A549 (cell line): ENCODE data around the gene MTCL1. TPM values are rescaled to one million over a fixed set of nuclear protein-coding genes. Genes with fewer than 3 reads are reported as not detected.

ENCODE experiments used
- ATAC-seq, 2 experiments: fragments of 200-7000 bp in 1 of 2; fragments of >200 bp in 1 of 2; cut with Nextera tagmentation in 1 of 2; cut with Tn5 transposase in 1 of 2; 3 replicates each; pipeline versions ENCODE4 v1.8.0 to v1.9.1; 2018 to 2020; ENCODE audit warnings: mild to moderate bottlenecking in 1 of 2, moderate library complexity in 1 of 2
- CTCF ChIA-PET: fragments of 300-600 bp; sonication (Branson Sonifier 250); formaldehyde crosslinking; extraction: SDS; loops from one replicate; lab custom pipeline; 2021; ENCODE audit warnings: antibody characterized with exemption, inconsistent platforms; lab: Yijun Ruan, JAX
- POLR2A ChIA-PET: fragments of 350-600 bp; formaldehyde crosslinking; extraction: SDS; loops from one replicate; lab custom pipeline; 2021; ENCODE audit warnings: antibody characterized with exemption, inconsistent platforms; lab: Yijun Ruan, JAX
- DNase-seq, 2 experiments: peaks; one replicate each; pipeline versions ENCODE4 v3.0.0 to v3.0.0-alpha.2; 2011 to 2016; ENCODE audit warnings: low read depth in 1 of 2, low spot score in 1 of 2
- FAIRE-seq: peaks from 2 replicates; lab custom pipeline; 2011; peaks lifted over from hg19 to GRCh38; lab: Jason Lieb, UNC
- H3K27ac ChIP-seq, 2 experiments: fragments of >200 bp; sonication (Bioruptor Twin); formaldehyde crosslinking; 3 replicates each; pipeline ENCODE4 v1.5.1; 2016 to 2017
- H3K4me1 ChIP-seq: fragments of >200 bp; sonication (Bioruptor Twin); formaldehyde crosslinking; 3 replicates; pipeline ENCODE4 v1.6.1; 2016
- H3K4me2 ChIP-seq: fragments of >200 bp; sonication (Bioruptor Twin); formaldehyde crosslinking; 3 replicates; pipeline ENCODE4 v1.6.1; 2016
- H3K4me3 ChIP-seq: fragments of >200 bp; sonication (Bioruptor Twin); formaldehyde crosslinking; 3 replicates; pipeline ENCODE4 v1.5.1; 2016
- H3K9me3 ChIP-seq: fragments of >200 bp; sonication (Bioruptor Twin); formaldehyde crosslinking; 3 replicates; pipeline ENCODE4 v1.6.1; 2016
- ATOH8 ChIP-seq: fragments of 250-450 bp; sonication (Bioruptor Pico); IDR thresholded peaks from 2 replicates; pipeline ENCODE4 v1.5.0; 2020; ENCODE audit warnings: low read depth, mild to moderate bottlenecking, moderate library complexity
- BCL3 ChIP-seq: fragments of >200 bp; sonication (Bioruptor Twin); formaldehyde crosslinking; IDR thresholded peaks from 3 replicates; pipeline ENCODE4 v1.6.1; 2016
- CEBPB ChIP-seq, 2 experiments: fragments of >200 bp in 1 of 2; sonication (Bioruptor Twin) in 1 of 2; formaldehyde crosslinking in 1 of 2; IDR thresholded peaks; 2 replicates each; pipeline ENCODE4 v1.6.1; 2012 to 2016
- ESRRA ChIP-seq: fragments of 150-350 bp; IDR thresholded peaks from 2 replicates; pipeline ENCODE4 v1.6.1; 2014; ENCODE audit warnings: mild to moderate bottlenecking, low read length, borderline replicate concordance
- FOSL2 ChIP-seq, 2 experiments: fragments of 450-650 bp in 1 of 2; fragments of >200 bp in 1 of 2; sonication (Bioruptor Twin) in 1 of 2; formaldehyde crosslinking; IDR thresholded peaks; 2 replicates each; pipeline versions ENCODE4 v1.5.0 to v1.6.1; 2016 to 2020; ENCODE audit warnings: mild to moderate bottlenecking in 1 of 2, moderate library complexity in 1 of 2
- FOXS1 ChIP-seq: fragments of 250-450 bp; sonication (Bioruptor Pico); IDR thresholded peaks from 2 replicates; pipeline ENCODE4 v1.5.0; 2020; ENCODE audit warnings: mild to moderate bottlenecking, moderate library complexity
- GATA3 ChIP-seq: IDR thresholded peaks from 2 replicates; pipeline ENCODE4 v1.6.1; 2012; ENCODE audit warnings: borderline replicate concordance
- HDAC2 ChIP-seq: fragments of 200-600 bp; sonication (generic); IDR thresholded peaks from 2 replicates; pipeline ENCODE4 v1.6.1; 2016
- HEYL ChIP-seq: fragments of 250-450 bp; sonication (Bioruptor Pico); IDR thresholded peaks from 2 replicates; pipeline ENCODE4 v1.8.0; 2021; ENCODE audit warnings: mild to moderate bottlenecking, moderate library complexity
- HMGXB4 ChIP-seq: fragments of 250-450 bp; sonication (Bioruptor Pico); IDR thresholded peaks from 2 replicates; pipeline ENCODE4 v1.5.0; 2021; ENCODE audit warnings: mild to moderate bottlenecking, moderate library complexity, borderline replicate concordance
- HOXB13 ChIP-seq: fragments of 250-450 bp; sonication (Bioruptor Pico); IDR thresholded peaks from 2 replicates; pipeline ENCODE4 v1.5.0; 2020; ENCODE audit warnings: low read depth, mild to moderate bottlenecking, moderate library complexity
- HOXB5 ChIP-seq: fragments of 250-450 bp; sonication (Bioruptor Pico); IDR thresholded peaks from 2 replicates; pipeline ENCODE4 v1.5.0; 2020; ENCODE audit warnings: mild to moderate bottlenecking, moderate library complexity
- KDM5A ChIP-seq: fragments of 200-600 bp; sonication (generic); IDR thresholded peaks from 2 replicates; pipeline ENCODE4 v1.6.1; 2016; ENCODE audit warnings: antibody characterized with exemption, mild to moderate bottlenecking
- MAZ ChIP-seq: fragments of 150-350 bp; IDR thresholded peaks from 2 replicates; pipeline ENCODE4 v1.6.1; 2014; ENCODE audit warnings: antibody characterized with exemption, low read depth, low read length, borderline replicate concordance
- NFE2L2 ChIP-seq: fragments of 150-350 bp; conservative IDR thresholded peaks from 2 replicates; pipeline ENCODE4 v1.6.1; 2014; ENCODE audit warnings: low read length
- RCOR1 ChIP-seq: fragments of 150-350 bp; IDR thresholded peaks from 2 replicates; pipeline ENCODE4 v1.6.1; 2014; ENCODE audit warnings: antibody characterized with exemption, low read length, low read depth
- SMC3 ChIP-seq: fragments of >200 bp; sonication (Bioruptor Twin); formaldehyde crosslinking; IDR thresholded peaks from 3 replicates; pipeline ENCODE4 v1.6.1; 2018; ENCODE audit warnings: inconsistent platforms
- TFCP2L1 ChIP-seq: fragments of 250-450 bp; sonication (Bioruptor Pico); IDR thresholded peaks from 2 replicates; pipeline ENCODE4 v1.5.0; 2021; ENCODE audit warnings: mild to moderate bottlenecking
- ZNF302 ChIP-seq: fragments of 250-450 bp; sonication (Bioruptor Pico); IDR thresholded peaks from 2 replicates; pipeline ENCODE4 v1.9.0; 2021; ENCODE audit warnings: inconsistent platforms, mild to moderate bottlenecking, moderate library complexity
- WGBS: methylation state at CpG from one replicate; pipeline ENCODE4 v1.1.6; 2017; ENCODE audit errors: missing lambda C conversion rate; 5-methylcytosine and 5-hydroxymethylcytosine counted together
- polyA plus RNA-seq, 4 experiments: library from polyadenylated mRNA; depleted of rRNA in 3 of 4; stranded (reverse); fragments of >200 nt; fragmentation: RNase III in 1 of 4; extraction: RNeasy Plus Mini Kit Qiagen cat#74134 plus additional on column Dnase treatment in 1 of 4; gene quantifications; 2 replicates in 3 of 4; 3 replicates in 1 of 4; pipeline ENCODE4 v1.2.3, GENCODE V29; 2011 to 2017
- TF ChIP-seq, protein P1 (sequence below): IDR thresholded peaks from 2 replicates; pipeline ENCODE4 v1.6.1; 2012
- TF ChIP-seq, protein P2 (sequence below): fragments of 150-350 bp; IDR thresholded peaks from 2 replicates; pipeline ENCODE4 v1.6.1; 2014; ENCODE audit warnings: low read depth, mild to moderate bottlenecking, low read length
- TF ChIP-seq, protein P3 (sequence below): fragments of 450-650 bp; IDR thresholded peaks from 2 replicates; pipeline ENCODE4 v1.6.1; 2014; ENCODE audit warnings: antibody characterized with exemption

Gene MTCL1
- polyA plus RNA-seq, 2 of the 4 experiments (the other 2 are of a cell fraction), result 44.4 to 49.6 TPM

DNA sequence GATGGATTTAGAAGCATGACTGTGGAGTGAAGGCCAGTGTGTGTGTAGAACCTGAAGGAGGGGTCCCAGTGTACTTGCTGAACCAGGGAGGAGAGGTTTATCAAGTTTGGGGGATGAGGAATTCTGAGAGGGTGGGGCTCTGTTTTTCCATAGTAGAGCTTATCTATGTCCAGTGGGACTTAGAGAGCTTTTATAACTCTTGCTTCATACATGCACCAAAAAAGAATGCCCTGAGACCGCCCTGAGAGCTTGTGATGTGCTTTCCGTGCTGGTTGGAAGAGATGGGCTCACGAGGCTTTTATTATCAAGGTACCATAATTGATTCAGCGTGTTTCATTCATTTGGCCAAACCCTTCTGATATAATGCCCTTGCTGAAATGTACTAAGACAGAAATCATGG is 100.2 kb downstream of the MTCL1 start:
- DNase-seq (no peak), ATAC-seq (no peak)
- Histone ChIP-seq H3K4me2 (peak overlapping the region; percentile 35; the same call in 2 of the 3 replicates), H3K27ac (peak overlapping the region; percentile 51 to 83; a peak in 5 of 6 replicates), H3K4me1 (peaks cover 68% of the 10 kb centered on the region)
- POLR2A ChIA-PET, result no interaction called here
- no peak for TF ChIP-seq RCOR1
- no peak for TF ChIP-seq KDM5A
- no peak for TF ChIP-seq ZNF302 (CRISPR knock-in tag)
- TF ChIP-seq, protein P1, sequence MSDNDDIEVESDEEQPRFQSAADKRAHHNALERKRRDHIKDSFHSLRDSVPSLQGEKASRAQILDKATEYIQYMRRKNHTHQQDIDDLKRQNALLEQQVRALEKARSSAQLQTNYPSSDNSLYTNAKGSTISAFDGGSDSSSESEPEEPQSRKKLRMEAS, result no peak
- no peak for TF ChIP-seq NFE2L2
- TF ChIP-seq, protein P2, sequence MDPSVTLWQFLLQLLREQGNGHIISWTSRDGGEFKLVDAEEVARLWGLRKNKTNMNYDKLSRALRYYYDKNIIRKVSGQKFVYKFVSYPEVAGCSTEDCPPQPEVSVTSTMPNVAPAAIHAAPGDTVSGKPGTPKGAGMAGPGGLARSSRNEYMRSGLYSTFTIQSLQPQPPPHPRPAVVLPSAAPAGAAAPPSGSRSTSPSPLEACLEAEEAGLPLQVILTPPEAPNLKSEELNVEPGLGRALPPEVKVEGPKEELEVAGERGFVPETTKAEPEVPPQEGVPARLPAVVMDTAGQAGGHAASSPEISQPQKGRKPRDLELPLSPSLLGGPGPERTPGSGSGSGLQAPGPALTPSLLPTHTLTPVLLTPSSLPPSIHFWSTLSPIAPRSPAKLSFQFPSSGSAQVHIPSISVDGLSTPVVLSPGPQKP, result no peak
- no peak for TF ChIP-seq GATA3
- no peak for TF ChIP-seq HEYL (CRISPR knock-in tag)
- TF ChIP-seq, all 56 proteins: peak for 0
- CTCF ChIA-PET, result no interaction called here
- Histone ChIP-seq H3K4me3 (no peak overlapping the region), H3K9me3 (no peaks in the 10 kb centered on the region)
- 98% methylated on average over 4 of the region's 4 CpGs for WGBS
- FAIRE-seq, result no peak

GRCh38 chr18:8806100-8806797 is 100.9 kb downstream of the MTCL1 start:
- POLR2A ChIA-PET, result no interaction called here

More at GRCh38 chr18:8806100-8806797, 100.9 kb downstream of the MTCL1 start:
- TF ChIP-seq ZNF302 (CRISPR knock-in tag) (no peak), BCL3 (no peak), CEBPB (IDR thresholded peaks at IDR 0.05) (no peak), FOXS1 (CRISPR knock-in tag) (no peak), HMGXB4 (CRISPR knock-in tag) (no peak), TFCP2L1 (CRISPR knock-in tag) (no peak), ATOH8 (CRISPR knock-in tag) (no peak), KDM5A (no peak), GATA3 (no peak), MAZ (no peak), HDAC2 (no peak), SMC3 (no peak), HOXB5 (CRISPR knock-in tag) (no peak), FOSL2 (IDR thresholded peaks at IDR 0.05) (no peak), FOSL2 (CRISPR knock-in tag; IDR thresholded peaks at IDR 0.05) (no peak), HOXB13 (no peak), ESRRA (no peak)
- TF ChIP-seq, protein P2, result no peak
- TF ChIP-seq, protein P3, sequence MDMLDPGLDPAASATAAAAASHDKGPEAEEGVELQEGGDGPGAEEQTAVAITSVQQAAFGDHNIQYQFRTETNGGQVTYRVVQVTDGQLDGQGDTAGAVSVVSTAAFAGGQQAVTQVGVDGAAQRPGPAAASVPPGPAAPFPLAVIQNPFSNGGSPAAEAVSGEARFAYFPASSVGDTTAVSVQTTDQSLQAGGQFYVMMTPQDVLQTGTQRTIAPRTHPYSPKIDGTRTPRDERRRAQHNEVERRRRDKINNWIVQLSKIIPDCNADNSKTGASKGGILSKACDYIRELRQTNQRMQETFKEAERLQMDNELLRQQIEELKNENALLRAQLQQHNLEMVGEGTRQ, result no peak
- FAIRE-seq, result no peak
- no peak for ATAC-seq
- Histone ChIP-seq H3K4me2 (peak overlapping the region; percentile 35; the same call in 2 of the 3 replicates), H3K27ac (peak overlapping the region; percentile 51 to 83; a peak in 5 of 6 replicates), H3K9me3 (no peaks in the 10 kb centered on the region), H3K4me1 (peaks cover 61% of the 10 kb centered on the region), H3K4me3 (no peak overlapping the region)
- WGBS, result 65% methylated on average over 4 of the region's 6 CpGs
- no peak for DNase-seq
- CTCF ChIA-PET, result no interaction called here
